ENCODE data around the gene PTPRN2.

DNA sequence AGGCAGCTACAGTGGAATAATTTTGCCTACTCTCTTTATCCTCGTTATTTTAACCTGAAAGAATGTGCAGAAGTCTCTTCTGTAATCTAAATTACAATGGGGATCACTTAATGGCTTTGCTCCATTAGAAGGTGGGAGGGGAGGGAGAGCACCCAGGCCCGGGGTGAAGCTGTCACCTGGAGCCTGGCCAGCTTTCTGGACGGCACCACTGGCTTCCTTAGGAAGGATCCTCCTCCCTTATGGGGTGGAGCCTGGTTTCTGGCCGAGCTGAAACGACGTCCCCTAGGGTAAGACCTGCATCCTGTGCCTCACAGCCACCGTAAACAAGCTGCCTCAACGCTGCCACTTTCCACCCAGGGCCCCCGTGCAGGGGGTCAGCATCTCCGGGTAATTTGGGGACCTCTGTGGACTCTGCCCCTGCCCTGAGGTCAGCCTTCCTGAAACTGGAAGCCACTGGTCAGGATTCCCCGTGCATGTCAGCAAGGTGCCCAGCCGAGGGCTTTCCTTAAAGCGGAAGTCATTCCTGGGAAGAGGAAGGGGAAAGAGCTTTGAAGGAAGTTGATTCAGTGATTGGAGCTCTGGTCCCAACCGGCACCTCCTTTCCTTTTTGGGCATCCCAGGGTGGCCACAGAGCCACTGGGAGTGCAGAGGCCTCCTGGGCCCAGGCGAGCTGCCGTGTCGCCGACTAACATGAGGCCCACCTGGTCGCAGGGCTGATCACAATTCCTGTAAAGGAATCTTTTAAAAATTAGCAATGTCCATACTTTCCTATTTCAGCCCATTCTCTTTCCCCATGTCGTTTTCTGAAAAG lies 681.8 kb downstream of the PTPRN2 start:
- TF ChIP-seq, protein P1, sequence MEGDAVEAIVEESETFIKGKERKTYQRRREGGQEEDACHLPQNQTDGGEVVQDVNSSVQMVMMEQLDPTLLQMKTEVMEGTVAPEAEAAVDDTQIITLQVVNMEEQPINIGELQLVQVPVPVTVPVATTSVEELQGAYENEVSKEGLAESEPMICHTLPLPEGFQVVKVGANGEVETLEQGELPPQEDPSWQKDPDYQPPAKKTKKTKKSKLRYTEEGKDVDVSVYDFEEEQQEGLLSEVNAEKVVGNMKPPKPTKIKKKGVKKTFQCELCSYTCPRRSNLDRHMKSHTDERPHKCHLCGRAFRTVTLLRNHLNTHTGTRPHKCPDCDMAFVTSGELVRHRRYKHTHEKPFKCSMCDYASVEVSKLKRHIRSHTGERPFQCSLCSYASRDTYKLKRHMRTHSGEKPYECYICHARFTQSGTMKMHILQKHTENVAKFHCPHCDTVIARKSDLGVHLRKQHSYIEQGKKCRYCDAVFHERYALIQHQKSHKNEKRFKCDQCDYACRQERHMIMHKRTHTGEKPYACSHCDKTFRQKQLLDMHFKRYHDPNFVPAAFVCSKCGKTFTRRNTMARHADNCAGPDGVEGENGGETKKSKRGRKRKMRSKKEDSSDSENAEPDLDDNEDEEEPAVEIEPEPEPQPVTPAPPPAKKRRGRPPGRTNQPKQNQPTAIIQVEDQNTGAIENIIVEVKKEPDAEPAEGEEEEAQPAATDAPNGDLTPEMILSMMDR (IDR thresholded peaks at IDR 0.05) = no peak
- TF ChIP-seq POLR2AphosphoS5 (IDR thresholded peaks at IDR 0.05; ENCODE audit: low read depth, low read length) (no peak), TCF7L2 (IDR thresholded peaks at IDR 0.05; ENCODE audit: low read depth, low read length) (no peak)
- TF ChIP-seq, protein P2, sequence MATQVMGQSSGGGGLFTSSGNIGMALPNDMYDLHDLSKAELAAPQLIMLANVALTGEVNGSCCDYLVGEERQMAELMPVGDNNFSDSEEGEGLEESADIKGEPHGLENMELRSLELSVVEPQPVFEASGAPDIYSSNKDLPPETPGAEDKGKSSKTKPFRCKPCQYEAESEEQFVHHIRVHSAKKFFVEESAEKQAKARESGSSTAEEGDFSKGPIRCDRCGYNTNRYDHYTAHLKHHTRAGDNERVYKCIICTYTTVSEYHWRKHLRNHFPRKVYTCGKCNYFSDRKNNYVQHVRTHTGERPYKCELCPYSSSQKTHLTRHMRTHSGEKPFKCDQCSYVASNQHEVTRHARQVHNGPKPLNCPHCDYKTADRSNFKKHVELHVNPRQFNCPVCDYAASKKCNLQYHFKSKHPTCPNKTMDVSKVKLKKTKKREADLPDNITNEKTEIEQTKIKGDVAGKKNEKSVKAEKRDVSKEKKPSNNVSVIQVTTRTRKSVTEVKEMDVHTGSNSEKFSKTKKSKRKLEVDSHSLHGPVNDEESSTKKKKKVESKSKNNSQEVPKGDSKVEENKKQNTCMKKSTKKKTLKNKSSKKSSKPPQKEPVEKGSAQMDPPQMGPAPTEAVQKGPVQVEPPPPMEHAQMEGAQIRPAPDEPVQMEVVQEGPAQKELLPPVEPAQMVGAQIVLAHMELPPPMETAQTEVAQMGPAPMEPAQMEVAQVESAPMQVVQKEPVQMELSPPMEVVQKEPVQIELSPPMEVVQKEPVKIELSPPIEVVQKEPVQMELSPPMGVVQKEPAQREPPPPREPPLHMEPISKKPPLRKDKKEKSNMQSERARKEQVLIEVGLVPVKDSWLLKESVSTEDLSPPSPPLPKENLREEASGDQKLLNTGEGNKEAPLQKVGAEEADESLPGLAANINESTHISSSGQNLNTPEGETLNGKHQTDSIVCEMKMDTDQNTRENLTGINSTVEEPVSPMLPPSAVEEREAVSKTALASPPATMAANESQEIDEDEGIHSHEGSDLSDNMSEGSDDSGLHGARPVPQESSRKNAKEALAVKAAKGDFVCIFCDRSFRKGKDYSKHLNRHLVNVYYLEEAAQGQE (IDR thresholded peaks at IDR 0.05; ENCODE audit: insufficient read depth in 1 of 2, low read depth in 2 of 2, low read length in 1 of 2) = no peak
